ENCODE results near the gene JPH4. TPM values are rescaled to one million over a fixed set of nuclear protein-coding genes. Genes with fewer than 3 reads are reported as not detected.

JPH4 gene
- total and polyA plus RNA-seq, 3 experiments from 2014 or later = 1.8 TPM; not detected in 1

GRCh38 chr14:23533652-23534435, 44.7 kb downstream of the JPH4 start:
- H3K27ac ChIP-seq (ENCODE audit: low read depth, low read length) = no peak overlapping the region
- H3K4me3 ChIP-seq (ENCODE audit: low read length) = no peak overlapping the region
- DNase-seq = no peak
- ChIA-PET CTCF (interaction anchor here (1.0 to 1.4 kb wide), 2 partner anchors 16 to 98 kb away, joined by 3 to 4 read pairs; no protein-coding TSS in a partner anchor), POLR2A (no interaction called here)
- Mint-ChIP-seq H3K9me3 (no peaks in the 10 kb centered on the region), H3K4me3 (no peak overlapping the region), H3K36me3 (peaks cover 0 to 2% (median 0%) of the 10 kb centered on the region in 3 donors), H3K27ac (no peak overlapping the region), H3K27me3 (no peaks in the 10 kb centered on the region), H3K4me1 (no peaks in the 10 kb centered on the region)
- H3K9me3 ChIP-seq (ENCODE audit: low read length) = no peaks in the 10 kb centered on the region
- no peaks in the 10 kb centered on the region for H3K27me3 ChIP-seq (ENCODE audit: insufficient read depth, low read length, poor library complexity, severe bottlenecking)
- H3K4me1 ChIP-seq (ENCODE audit: insufficient read depth, low read length) = no peaks in the 10 kb centered on the region
- H3K36me3 ChIP-seq (ENCODE audit: insufficient read depth, low read length) = no peaks in the 10 kb centered on the region

GRCh38 chr14:23532658-23533057, 45.9 kb downstream of the JPH4 start:
- Histone ChIP-seq H3K4me1 (ENCODE audit: insufficient read depth, low read length) (no peaks in the 10 kb centered on the region), H3K9me3 (ENCODE audit: low read length) (no peaks in the 10 kb centered on the region), H3K36me3 (ENCODE audit: insufficient read depth, low read length) (no peaks in the 10 kb centered on the region), H3K27me3 (ENCODE audit: insufficient read depth, low read length, poor library complexity, severe bottlenecking) (no peaks in the 10 kb centered on the region), H3K27ac (ENCODE audit: low read depth, low read length) (no peak overlapping the region), H3K4me3 (ENCODE audit: low read length) (no peak overlapping the region)
- H3K27me3 Mint-ChIP-seq = no peaks in the 10 kb centered on the region
- ChIA-PET CTCF (interaction anchor here (1.5 kb wide), 1 partner anchor 34 kb away, joined by 3 read pairs; the partner anchor contains the start of gene AP1G2), POLR2A (no interaction called here)
- H3K4me1 Mint-ChIP-seq = no peaks in the 10 kb centered on the region
- no peak for DNase-seq
- H3K4me3 Mint-ChIP-seq = no peak overlapping the region
- no peaks in the 10 kb centered on the region for H3K9me3 Mint-ChIP-seq
- peak overlapping the region in 1 of 8 donors; percentile 23 for H3K27ac Mint-ChIP-seq
- H3K36me3 Mint-ChIP-seq = peaks cover 0 to 2% (median 0%) of the 10 kb centered on the region in 3 donors

- Histone ChIP-seq H3K4me1 (ENCODE audit: insufficient read depth, low read length) (no peaks in the 10 kb centered on the region), H3K36me3 (ENCODE audit: insufficient read depth, low read length) (no peaks in the 10 kb centered on the region), H3K27me3 (ENCODE audit: insufficient read depth, low read length, poor library complexity, severe bottlenecking) (no peaks in the 10 kb centered on the region), H3K9me3 (ENCODE audit: low read length) (no peaks in the 10 kb centered on the region), H3K4me3 (ENCODE audit: low read length) (no peak overlapping the region), H3K27ac (ENCODE audit: low read depth, low read length) (no peak overlapping the region)
- no peaks in the 10 kb centered on the region for H3K27me3 Mint-ChIP-seq
- no peak overlapping the region for H3K4me3 Mint-ChIP-seq
- no peak for DNase-seq
- no peaks in the 10 kb centered on the region for H3K9me3 Mint-ChIP-seq
- ChIA-PET CTCF (interaction anchor here (1.5 to 2.3 kb wide), 2 partner anchors 8 to 35 kb away, joined by 3 to 10 read pairs; partner anchors contain the start of gene AP1G2), POLR2A (no interaction called here)
- H3K36me3 Mint-ChIP-seq = peaks cover 0 to 2% (median 0%) of the 10 kb centered on the region in 3 donors
- H3K27ac Mint-ChIP-seq = no peak overlapping the region
- no peaks in the 10 kb centered on the region for H3K4me1 Mint-ChIP-seq
These were observed 47.2 kb downstream of the JPH4 start for GRCh38 chr14:23531391-23531790.

- no peaks in the 10 kb centered on the region for H3K27me3 ChIP-seq (ENCODE audit: insufficient read depth, low read length, poor library complexity, severe bottlenecking)
- no peaks in the 10 kb centered on the region for H3K36me3 ChIP-seq (ENCODE audit: insufficient read depth, low read length)
- H3K27ac Mint-ChIP-seq = peak overlapping the region in 1 of 8 donors; percentile 29
- no peaks in the 10 kb centered on the region for H3K36me3 Mint-ChIP-seq
- H3K27me3 Mint-ChIP-seq = no peaks in the 10 kb centered on the region
- H3K4me1 ChIP-seq (ENCODE audit: insufficient read depth, low read length) = no peaks in the 10 kb centered on the region
- no peak for DNase-seq
- H3K4me1 Mint-ChIP-seq = no peaks in the 10 kb centered on the region
- no peaks in the 10 kb centered on the region for H3K9me3 Mint-ChIP-seq
- CTCF ChIA-PET = interaction anchor here (2.3 kb wide), 2 partner anchors 9 to 16 kb away, joined by 4 to 10 read pairs; no protein-coding TSS in a partner anchor
- no peaks in the 10 kb centered on the region for H3K9me3 ChIP-seq (ENCODE audit: low read length)
- H3K27ac ChIP-seq (ENCODE audit: low read depth, low read length) = no peak overlapping the region
- H3K4me3 Mint-ChIP-seq = no peak overlapping the region
- no peak overlapping the region for H3K4me3 ChIP-seq (ENCODE audit: low read length)
- POLR2A ChIA-PET = no interaction called here
These were observed 48.1 kb downstream of the JPH4 start for GRCh38 chr14:23530375-23531055.

- no peaks in the 10 kb centered on the region for H3K9me3 Mint-ChIP-seq
- no peaks in the 10 kb centered on the region for H3K9me3 ChIP-seq (ENCODE audit: low read length)
- ChIA-PET POLR2A (no interaction called here), CTCF (interaction anchor here (2.3 kb wide), 1 partner anchor 15 kb away, joined by 4 read pairs; no protein-coding TSS in a partner anchor)
- H3K4me3 Mint-ChIP-seq = no peak overlapping the region
- no peaks in the 10 kb centered on the region for H3K27me3 Mint-ChIP-seq
- no peak for DNase-seq
- H3K27ac ChIP-seq (ENCODE audit: low read depth, low read length) = no peak overlapping the region
- H3K36me3 ChIP-seq (ENCODE audit: insufficient read depth, low read length) = no peaks in the 10 kb centered on the region
- H3K4me1 ChIP-seq (ENCODE audit: insufficient read depth, low read length) = no peaks in the 10 kb centered on the region
- no peak overlapping the region for H3K4me3 ChIP-seq (ENCODE audit: low read length)
- H3K36me3 Mint-ChIP-seq = no peaks in the 10 kb centered on the region
- no peaks in the 10 kb centered on the region for H3K27me3 ChIP-seq (ENCODE audit: insufficient read depth, low read length, poor library complexity, severe bottlenecking)
- H3K4me1 Mint-ChIP-seq = no peaks in the 10 kb centered on the region
- peak overlapping the region in 1 of 8 donors; percentile 92 for H3K27ac Mint-ChIP-seq
These were observed 49.6 kb downstream of the JPH4 start for GRCh38 chr14:23529016-23529415.

GRCh38 chr14:23528555-23528954, 50.0 kb downstream of the JPH4 start:
- no peak overlapping the region for H3K4me3 ChIP-seq (ENCODE audit: low read length)
- no peak overlapping the region for H3K27ac ChIP-seq (ENCODE audit: low read depth, low read length)
- ChIA-PET POLR2A (no interaction called here), CTCF (interaction anchor here (2.3 kb wide), 1 partner anchor 14 kb away, joined by 4 read pairs; no protein-coding TSS in a partner anchor)
- Mint-ChIP-seq H3K4me1 (no peaks in the 10 kb centered on the region), H3K36me3 (no peaks in the 10 kb centered on the region), H3K4me3 (no peak overlapping the region), H3K27ac (peak overlapping the region in 2 of 8 donors; percentile 23 to 33), H3K27me3 (no peaks in the 10 kb centered on the region), H3K9me3 (no peaks in the 10 kb centered on the region)
- no peaks in the 10 kb centered on the region for H3K27me3 ChIP-seq (ENCODE audit: insufficient read depth, low read length, poor library complexity, severe bottlenecking)
- H3K4me1 ChIP-seq (ENCODE audit: insufficient read depth, low read length) = no peaks in the 10 kb centered on the region
- H3K9me3 ChIP-seq (ENCODE audit: low read length) = no peaks in the 10 kb centered on the region
- no peaks in the 10 kb centered on the region for H3K36me3 ChIP-seq (ENCODE audit: insufficient read depth, low read length)
- no peak for DNase-seq

- CTCF ChIA-PET = interaction anchor here (1.5 kb wide), 1 partner anchor 34 kb away, joined by 3 read pairs; no protein-coding TSS in a partner anchor
These were observed 53.0 kb downstream of the JPH4 start for GRCh38 chr14:23525611-23526010.

GRCh38 chr14:23524954-23525353, 53.6 kb downstream of the JPH4 start:
- Mint-ChIP-seq H3K36me3 (no peaks in the 10 kb centered on the region), H3K4me1 (no peaks in the 10 kb centered on the region), H3K27ac (peak overlapping the region in 1 of 8 donors; percentile 12), H3K4me3 (no peak overlapping the region), H3K9me3 (no peaks in the 10 kb centered on the region), H3K27me3 (no peaks in the 10 kb centered on the region)
- Histone ChIP-seq H3K4me1 (ENCODE audit: insufficient read depth, low read length) (no peaks in the 10 kb centered on the region), H3K4me3 (ENCODE audit: low read length) (no peak overlapping the region), H3K27ac (ENCODE audit: low read depth, low read length) (no peak overlapping the region), H3K9me3 (ENCODE audit: low read length) (no peaks in the 10 kb centered on the region), H3K36me3 (ENCODE audit: insufficient read depth, low read length) (no peaks in the 10 kb centered on the region), H3K27me3 (ENCODE audit: insufficient read depth, low read length, poor library complexity, severe bottlenecking) (no peaks in the 10 kb centered on the region)
- CTCF ChIA-PET = interaction anchor here (1.5 kb wide), 1 partner anchor 34 kb away, joined by 3 read pairs; no protein-coding TSS in a partner anchor
- POLR2A ChIA-PET = no interaction called here
- DNase-seq = no peak

More at GRCh38 chr14:23525611-23526010, 53.0 kb downstream of the JPH4 start:
- H3K36me3 Mint-ChIP-seq = no peaks in the 10 kb centered on the region
- Histone ChIP-seq H3K27me3 (ENCODE audit: insufficient read depth, low read length, poor library complexity, severe bottlenecking) (no peaks in the 10 kb centered on the region), H3K4me3 (ENCODE audit: low read length) (no peak overlapping the region), H3K36me3 (ENCODE audit: insufficient read depth, low read length) (no peaks in the 10 kb centered on the region), H3K4me1 (ENCODE audit: insufficient read depth, low read length) (no peaks in the 10 kb centered on the region), H3K27ac (ENCODE audit: low read depth, low read length) (no peak overlapping the region), H3K9me3 (ENCODE audit: low read length) (no peaks in the 10 kb centered on the region)
- H3K4me1 Mint-ChIP-seq = no peaks in the 10 kb centered on the region
- peak overlapping the region in 1 of 8 donors; percentile 82 for H3K27ac Mint-ChIP-seq
- no peak for DNase-seq
- POLR2A ChIA-PET = interaction anchor here (0.6 kb wide), 1 partner anchor 240 kb away, joined by 3 read pairs; no protein-coding TSS in a partner anchor
- no peaks in the 10 kb centered on the region for H3K9me3 Mint-ChIP-seq
- no peak overlapping the region for H3K4me3 Mint-ChIP-seq
- H3K27me3 Mint-ChIP-seq = no peaks in the 10 kb centered on the region
